GM19463 (cell line): ENCODE data around the gene SLITRK3.
A peak's percentile ranks its signal among the peaks of the same experiment; 100 is the strongest.

ENCODE experiments used
- ATAC-seq: cut with Tn5 transposase; IDR thresholded peaks from one replicate; pipeline ENCODE4 v1.9.1; 2021; ENCODE audit warnings: mild to moderate bottlenecking, moderate library complexity; ENCODE audit not compliant: unreplicated experiment

SLITRK3 gene, protein sequence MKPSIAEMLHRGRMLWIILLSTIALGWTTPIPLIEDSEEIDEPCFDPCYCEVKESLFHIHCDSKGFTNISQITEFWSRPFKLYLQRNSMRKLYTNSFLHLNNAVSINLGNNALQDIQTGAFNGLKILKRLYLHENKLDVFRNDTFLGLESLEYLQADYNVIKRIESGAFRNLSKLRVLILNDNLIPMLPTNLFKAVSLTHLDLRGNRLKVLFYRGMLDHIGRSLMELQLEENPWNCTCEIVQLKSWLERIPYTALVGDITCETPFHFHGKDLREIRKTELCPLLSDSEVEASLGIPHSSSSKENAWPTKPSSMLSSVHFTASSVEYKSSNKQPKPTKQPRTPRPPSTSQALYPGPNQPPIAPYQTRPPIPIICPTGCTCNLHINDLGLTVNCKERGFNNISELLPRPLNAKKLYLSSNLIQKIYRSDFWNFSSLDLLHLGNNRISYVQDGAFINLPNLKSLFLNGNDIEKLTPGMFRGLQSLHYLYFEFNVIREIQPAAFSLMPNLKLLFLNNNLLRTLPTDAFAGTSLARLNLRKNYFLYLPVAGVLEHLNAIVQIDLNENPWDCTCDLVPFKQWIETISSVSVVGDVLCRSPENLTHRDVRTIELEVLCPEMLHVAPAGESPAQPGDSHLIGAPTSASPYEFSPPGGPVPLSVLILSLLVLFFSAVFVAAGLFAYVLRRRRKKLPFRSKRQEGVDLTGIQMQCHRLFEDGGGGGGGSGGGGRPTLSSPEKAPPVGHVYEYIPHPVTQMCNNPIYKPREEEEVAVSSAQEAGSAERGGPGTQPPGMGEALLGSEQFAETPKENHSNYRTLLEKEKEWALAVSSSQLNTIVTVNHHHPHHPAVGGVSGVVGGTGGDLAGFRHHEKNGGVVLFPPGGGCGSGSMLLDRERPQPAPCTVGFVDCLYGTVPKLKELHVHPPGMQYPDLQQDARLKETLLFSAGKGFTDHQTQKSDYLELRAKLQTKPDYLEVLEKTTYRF

DNA sequence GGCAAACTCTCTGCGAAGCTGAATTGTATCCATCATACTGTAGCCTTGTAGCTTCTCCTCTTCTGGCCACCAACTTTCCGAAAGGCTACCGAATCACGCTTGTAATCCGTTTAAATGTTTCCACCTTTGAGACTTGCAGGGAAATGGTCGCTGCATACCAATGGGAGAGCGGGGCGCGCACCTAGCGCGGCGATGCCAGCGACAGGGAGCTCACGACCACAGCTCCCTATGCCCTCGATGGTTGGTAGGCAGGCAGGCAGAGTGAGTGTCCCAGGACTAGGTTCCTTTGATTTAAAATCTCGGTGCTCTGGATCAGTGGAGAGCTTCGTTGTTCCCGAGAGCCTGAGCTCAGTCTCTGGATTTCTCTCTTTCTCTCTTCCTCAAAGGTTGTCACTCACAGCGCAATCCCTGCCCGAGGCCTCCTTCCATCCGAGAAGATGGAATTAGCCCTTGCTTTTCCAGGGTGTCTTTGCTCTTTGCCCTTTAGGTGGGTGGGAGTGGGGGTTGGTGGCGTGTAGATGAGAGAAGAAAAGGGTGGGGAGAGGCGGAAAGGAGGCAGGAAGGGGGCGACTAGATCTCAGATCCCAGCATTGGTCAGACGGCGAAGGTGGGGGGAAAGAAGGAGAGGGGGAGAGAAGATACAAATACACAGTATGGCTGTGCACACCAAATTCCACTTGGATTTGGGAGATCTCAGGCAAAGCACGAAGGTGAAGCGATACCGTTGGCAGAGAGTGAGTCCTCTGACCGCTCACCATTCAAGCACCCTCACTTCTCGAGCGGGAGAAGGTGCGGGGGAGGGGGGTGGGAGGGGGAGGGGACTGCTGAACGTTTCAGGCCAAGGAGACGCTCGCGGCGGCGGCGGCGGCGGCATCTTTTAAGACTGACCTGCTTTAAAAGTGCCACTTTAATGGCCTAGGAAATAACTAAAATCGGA is at the start of gene SLITRK3:
Gene SLITRK3 (minus strand): TSS at position 745 of the 937 bp plus-strand sequence. CDS start 5,554 bp downstream, outside the sequence.
- ATAC-seq = no peak

DNA sequence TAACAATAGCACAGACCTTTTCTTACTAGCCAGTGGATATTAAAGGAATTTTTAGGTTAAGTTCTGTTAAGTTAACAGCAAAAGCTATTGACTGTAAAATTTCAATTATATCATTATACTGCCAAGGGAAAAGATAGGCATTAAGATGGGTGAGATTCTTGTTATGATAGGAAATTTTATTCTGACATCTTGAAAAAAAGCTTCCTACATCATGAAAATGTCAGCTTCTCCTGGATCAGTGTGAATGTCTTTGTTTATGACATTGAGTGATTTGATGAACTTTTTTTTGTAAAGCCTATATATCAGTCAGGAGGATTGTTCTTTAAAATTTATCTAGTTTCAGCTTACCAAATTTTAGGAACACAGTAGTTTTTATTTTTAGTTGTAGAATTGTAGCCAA is 47.4 kb upstream of the SLITRK3 start:
- ATAC-seq = no peak

DNA sequence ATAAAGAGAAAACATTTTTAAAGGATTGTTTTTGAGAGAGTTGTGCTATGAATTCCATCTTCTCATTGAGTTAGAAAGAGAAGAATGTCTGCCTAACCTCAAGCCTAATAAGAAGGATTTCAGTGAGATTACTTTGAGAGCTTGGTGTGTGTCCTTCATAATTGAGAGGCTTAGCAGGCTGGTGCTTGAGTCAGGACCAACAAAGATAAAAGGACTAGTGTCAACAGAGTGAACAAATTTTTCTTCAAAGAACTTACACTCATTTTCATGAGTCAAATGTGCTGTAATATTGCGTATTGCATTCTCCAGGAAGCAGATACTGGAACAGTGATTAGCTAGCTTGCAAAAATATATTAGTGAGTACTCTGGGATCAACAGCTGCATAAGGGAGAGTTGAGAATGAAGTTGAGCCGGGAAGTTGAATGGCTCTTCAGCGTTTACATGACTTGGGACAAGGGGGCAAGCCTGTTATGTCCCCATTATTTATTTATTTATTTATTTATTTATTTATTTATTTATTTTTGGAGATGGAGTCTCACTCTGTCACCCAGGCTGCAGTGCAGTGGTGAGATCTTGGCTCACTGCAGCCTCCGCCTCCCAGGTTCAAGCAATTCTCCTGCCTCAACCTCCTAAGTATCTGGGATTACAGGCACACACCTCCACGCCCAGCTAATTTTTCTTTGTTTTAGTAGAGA is 37.5 kb upstream of the SLITRK3 start:
- ATAC-seq = no peak

DNA sequence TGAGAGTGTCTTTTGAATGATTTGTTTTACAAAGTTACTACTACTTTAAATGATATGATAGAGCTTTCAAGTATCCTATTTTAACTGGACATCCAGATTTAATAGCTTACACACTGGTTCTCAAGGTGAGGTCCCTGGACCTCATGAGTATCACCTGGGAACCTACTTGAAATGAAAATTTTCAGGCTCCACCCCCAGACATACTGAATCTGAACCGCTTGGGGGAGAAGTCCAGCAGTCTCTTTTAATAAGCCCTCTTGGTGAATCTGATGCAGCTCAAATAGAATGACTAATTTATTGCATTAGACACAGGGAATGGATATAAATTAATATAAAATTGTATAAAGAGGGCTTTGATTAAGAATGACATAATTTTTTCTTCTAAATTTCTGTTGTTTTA is 29.4 kb upstream of the SLITRK3 start:
- no peak for ATAC-seq

DNA sequence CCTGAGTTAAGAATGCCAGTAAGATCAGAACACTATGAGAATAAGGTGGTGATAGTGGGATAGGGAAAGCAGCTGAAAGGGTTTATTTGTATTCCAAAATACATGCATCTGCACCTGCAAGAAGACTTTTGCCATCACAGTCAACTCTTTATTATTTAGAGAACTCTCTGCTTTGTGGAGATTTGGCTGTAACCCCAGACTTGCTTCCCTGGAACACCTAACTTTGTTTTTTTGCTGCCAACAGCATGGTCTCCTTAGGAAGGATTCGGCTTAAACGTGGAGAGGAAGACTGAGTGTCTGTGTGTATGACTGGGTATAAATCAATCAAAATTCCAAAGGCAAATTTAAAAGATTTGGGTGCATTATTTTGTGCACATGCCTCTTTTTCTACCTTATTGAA is 21.6 kb upstream of the SLITRK3 start:
- ATAC-seq = no peak

DNA sequence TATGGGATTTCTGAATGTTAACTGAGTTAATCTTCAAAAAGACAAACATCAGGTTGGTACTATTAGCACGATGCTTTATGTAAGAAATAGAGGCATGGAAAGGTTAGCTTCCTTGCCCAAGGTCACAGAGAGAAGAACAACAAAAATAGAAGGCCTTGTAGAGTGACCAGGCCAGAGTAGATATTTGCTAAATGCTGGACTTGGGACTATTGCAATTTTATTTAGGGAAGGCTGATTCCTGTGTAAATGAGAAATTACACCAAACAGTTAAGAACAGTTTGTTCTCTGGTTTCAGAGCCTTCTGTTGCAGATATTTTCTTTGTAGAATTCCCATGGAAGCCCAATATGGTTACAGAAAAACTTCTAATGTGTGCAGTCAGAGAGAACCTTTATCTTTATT is 16.4 kb upstream of the SLITRK3 start:
- ATAC-seq = no peak

DNA sequence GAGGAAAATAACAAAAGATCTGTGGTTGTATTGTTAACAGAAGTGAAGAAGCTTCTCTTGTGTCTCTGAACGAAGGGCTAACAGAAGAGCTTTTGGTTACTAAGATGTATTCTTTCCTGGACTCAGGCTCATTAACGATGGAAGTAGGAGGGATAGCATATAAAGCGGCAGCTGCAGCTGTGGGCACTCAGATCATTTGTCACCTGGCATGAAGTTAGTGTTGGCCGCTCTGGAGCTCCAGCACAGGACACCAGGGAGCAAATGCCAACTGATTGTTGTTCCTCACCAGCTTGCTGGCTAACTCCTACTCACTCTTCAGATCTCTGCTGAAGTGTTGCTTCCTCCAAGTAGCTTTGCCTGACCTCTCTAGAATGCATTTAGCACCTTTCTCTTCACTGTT is 15.5 kb upstream of the SLITRK3 start:
- no peak for ATAC-seq

DNA sequence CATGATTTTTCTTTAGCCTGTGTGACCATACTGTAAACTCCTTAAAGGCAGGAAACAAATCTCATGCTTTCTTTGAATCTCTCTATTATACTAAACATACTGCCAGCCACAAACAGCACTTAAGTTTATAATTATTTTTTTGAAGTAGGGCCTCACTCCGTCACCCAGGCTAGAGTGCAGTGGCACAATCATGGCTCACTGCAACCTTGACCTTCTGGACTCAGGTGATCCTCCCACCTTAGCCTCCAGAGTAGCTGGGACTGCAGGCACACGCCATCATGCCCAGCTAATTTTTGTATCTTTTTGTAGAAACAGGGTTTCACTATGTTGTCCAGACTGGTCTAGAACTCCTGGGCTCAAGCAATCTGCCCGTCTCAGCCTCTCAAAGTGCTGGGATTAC is 14.5 kb upstream of the SLITRK3 start:
- ATAC-seq = no peak

DNA sequence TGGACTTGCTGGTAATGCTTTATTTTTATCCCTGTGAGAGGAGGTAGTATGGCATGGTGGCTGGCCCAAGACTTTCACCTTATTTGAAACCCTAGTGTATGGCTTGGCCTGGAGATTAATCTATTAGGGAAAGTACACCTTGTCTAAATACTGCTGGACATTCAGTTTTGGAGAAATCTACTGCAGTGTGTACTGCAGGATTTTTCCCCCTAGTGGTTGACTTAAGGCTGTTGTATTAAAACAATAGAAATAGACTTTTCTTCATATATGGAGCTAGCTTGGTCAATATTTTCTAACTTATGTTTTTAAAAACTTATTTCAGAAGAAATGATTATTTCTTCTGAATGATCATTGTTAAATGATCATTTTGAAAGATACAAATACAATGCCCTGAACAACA is 13.9 kb upstream of the SLITRK3 start:
- no peak for ATAC-seq

DNA sequence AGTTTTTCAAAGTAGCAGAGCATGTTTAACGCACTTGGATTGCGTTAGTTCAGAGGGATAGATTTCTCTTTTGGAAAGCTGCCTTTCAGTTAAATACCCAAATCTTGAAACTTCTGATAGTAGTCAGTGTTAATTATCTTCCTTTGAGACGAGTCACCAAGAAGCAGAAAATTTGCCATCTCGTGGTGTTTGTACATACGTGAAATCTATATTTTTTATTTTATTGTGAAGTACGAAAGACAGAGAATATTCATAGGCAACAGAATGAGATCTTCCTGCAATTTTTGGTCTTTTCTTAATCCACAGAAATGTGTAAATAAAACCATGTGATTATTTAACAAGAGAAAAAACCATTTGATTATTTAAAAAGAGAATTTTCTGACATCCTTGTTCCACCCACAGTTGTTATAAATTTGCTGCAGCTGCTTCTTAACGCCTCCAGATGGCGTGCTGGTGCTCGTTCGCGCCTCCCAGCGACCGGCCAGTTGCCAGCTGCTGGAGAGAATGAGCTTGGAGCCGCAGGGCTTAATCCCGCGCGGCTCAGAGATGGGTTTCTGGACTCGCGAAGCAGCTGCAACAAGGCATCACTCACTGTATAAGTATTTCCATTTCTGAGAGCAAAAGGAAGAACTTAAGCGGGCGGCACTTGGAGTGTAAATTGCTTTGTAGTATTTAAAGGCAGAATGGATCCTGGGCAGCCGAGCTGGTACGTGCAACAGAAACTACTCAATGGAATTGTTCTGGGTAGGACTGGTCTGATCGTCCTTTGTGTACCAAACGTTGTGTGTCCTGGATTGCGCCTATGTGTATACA is 10.5 kb upstream of the SLITRK3 start:
- peak; percentile 98 for ATAC-seq

DNA sequence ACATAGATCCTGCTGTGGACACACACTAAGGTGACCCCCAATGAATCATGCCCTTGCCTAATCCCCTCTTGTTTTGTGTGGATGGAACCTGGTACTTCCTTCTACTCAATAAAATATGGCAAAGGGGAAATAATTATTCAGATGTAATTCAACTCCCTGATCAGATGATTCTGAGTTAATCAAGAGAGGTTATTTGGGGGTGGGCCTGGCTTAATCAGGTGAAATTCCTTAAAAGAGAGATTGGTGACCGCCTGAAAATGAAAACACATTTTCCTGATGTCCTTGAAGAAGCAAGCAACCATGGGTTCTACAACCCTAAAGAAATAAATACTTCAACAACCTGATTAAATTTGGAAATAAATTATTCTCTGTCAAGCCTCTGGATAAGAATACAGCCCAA is 8.3 kb upstream of the SLITRK3 start:
- no peak for ATAC-seq

DNA sequence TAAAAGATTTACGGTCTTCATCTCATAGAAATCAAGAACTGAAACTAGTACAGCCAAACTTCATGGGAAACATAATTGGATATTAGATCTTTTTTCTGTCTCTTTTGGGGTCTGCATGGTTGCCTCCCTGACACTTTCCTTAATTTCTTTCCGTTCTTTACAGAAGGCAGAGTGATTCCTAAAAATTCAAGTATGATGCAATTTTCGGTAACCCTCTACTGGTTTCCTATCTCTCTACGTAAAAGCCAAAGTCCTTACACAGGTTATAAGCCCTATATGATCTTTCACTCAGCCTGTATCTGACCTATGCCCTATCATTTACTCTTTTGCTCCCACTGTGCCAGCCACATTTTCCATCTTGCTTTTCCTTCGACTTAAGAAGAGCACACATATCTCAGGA is 6.8 kb upstream of the SLITRK3 start:
- no peak for ATAC-seq

DNA sequence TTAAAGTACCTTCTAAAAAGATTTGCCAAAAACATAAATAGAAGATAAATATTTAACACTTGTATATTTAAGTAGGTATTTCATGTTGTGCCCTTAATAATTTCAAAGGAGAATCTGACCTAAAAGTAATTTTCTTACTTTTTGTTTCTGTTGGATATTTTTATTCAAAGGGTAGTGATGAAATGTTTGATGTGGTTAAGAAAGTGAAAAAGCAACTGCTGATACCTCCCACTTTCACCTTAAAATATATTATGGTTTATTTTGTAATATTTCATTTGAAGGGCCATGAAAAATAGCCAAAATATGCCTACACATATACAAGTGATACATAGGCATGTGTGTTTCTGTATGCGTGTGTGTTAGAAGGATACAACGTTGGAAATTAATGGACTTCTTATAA is 5.8 kb upstream of the SLITRK3 start:
- ATAC-seq = no peak

DNA sequence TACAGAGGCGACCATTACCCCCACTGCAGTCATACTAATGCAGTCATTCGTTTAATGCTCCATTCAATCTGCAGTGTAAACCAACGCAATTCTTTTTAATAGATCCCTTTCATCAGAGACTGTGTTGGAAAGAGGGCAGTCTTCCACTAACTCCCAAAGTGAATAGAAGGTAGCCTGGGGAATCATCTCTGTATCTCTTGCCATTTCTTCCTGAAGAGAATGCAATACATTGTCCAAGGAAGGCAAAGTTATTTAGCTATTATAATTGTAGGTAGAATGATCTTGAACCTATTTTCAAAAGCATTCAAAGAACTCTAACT is 1.3 kb upstream of the SLITRK3 start:
- ATAC-seq = no peak

DNA sequence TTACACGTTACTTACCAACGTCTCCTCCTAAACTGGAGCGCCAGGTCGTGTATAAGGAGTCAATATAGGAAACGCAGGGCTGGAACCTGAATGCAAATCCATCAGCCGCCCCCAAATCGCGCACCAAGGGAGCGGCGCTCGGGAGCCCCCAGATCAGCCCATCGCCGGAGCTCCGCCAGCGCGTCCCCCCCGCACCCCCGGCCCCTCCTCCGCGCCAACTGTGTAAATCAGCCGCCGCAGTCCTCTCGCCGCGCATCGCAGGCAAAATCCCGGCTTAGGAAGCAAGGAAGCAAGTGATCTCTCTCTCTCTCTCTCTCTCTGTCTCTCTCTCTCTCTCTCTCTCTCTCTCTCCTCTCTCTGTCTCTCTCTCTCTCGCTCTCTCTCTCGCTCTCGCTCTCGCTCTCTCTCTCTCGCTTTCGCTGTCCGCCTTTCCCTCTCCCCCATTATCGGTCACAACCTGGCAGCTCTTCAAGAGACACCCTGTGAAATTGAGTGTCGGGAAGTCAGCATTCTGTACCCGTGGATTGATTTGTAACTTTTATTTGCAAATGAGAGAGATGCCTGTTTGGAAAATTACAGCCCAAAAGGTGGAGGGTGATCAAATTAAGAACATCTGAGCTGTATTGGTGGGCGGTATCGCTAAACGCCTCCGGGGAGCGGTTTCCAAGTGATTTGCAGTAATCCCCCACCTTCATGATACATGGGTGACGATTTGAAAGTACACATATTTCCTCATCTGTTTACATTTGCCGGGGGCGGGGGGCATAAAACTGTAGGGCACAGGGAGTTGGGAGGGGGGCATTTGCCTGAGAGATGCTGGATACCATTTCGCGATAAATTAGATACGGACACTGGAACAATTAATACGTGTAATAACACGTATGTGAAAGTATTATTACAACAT is 645 bp upstream of the SLITRK3 start:
- no peak for ATAC-seq

DNA sequence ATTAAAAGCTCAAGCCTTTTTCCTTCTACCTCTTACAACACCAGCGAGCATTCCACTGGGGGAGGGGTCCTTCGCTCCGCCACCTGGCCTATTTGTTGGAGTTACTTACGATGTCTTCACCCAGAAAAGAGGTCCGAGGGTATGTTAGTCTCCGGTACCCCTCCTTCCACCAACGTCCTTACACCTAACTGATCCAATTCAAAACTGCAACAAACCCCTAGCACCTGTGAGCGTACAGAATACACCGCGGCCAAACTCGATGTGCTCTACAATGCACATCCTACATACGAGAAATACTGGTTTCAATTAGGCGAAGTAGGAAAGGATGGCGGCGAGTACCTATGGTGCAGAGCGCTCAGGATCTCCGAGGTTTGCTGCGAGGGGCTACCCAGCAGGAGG is 944 bp downstream of the SLITRK3 start:
- ATAC-seq = no peak

DNA sequence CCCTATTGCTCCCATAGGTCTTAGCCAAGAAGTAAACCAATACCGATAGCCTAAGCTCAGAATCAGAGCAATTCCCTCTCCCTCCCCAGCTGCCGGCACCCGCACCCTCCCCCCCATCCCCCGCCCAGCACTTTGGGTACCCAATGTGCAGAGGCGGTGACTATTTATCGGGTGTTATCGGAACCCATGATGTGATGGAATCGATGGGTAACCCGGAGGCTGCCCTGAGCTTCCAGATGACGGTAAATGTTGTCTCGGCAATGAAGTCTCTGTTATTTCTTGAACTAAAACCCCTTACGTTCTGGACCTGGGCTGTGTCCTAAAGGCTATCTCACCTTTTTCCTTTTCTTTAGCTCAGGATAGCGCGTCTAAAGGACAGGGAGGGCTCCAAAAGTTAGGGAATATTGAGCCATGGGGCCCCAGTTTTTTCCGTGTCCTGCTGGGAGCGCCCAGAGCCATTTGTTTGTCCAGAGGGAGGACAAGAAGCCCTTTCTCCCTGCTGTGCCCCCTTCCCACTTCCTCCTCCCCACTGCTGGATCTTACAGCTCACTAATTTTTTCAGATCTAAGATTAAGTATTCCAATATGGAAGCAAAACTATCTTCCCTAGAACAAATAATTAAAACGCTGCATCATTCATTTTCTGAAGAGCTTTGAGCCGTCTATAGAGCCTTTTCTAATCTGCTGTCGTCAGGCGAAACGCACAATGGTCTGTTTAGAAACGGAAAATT is 1.5 kb downstream of the SLITRK3 start:
- ATAC-seq = no peak
